ENCODE data around the gene ANKRD40. TPM values are rescaled to one million over a fixed set of nuclear protein-coding genes. Genes with fewer than 3 reads are reported as not detected.

ANKRD40 gene
- total RNA-seq, 1 experiment from 2014 or later: 72.0 TPM

GRCh38 chr17:50653738-50654137 lies 54.0 kb downstream of the ANKRD40 start:
- BruUV-seq (replicated peaks): no TSS peak
- no peak overlapping the region for H3K27ac ChIP-seq (ENCODE audit: low read depth, low read length)
- no peak overlapping the region for H3K9ac ChIP-seq (ENCODE audit: low read length)
- H3K4me1 ChIP-seq (ENCODE audit: control insufficient read depth in 1 of 2, insufficient read depth in 2 of 2, low read length in 2 of 2): peaks cover 14 to 37% of the 10 kb centered on the region in 2 experiments; a peak in 3 of 4 replicates
- intact Hi-C loops (cut with micrococcal nuclease): no loop called here
- ChIA-PET RAD21 (ENCODE audit: low non-redundant PET in 1 of 2, low total read pairs in 2 of 2, uncharacterized antibody in 2 of 2, unreplicated experiment in 2 of 2) (no interaction called here), POLR2A (interaction anchor here (0.7 to 4.6 kb wide), 6 partner anchors 8 to 213 kb away, joined by 3 to 40 read pairs (median 4); partner anchors contain the start of gene TOB1), CTCF (interaction anchor here (2.0 kb wide), 1 partner anchor 14 kb away, joined by 7 read pairs; no protein-coding TSS in a partner anchor)
- TF ChIP-seq, protein P1, sequence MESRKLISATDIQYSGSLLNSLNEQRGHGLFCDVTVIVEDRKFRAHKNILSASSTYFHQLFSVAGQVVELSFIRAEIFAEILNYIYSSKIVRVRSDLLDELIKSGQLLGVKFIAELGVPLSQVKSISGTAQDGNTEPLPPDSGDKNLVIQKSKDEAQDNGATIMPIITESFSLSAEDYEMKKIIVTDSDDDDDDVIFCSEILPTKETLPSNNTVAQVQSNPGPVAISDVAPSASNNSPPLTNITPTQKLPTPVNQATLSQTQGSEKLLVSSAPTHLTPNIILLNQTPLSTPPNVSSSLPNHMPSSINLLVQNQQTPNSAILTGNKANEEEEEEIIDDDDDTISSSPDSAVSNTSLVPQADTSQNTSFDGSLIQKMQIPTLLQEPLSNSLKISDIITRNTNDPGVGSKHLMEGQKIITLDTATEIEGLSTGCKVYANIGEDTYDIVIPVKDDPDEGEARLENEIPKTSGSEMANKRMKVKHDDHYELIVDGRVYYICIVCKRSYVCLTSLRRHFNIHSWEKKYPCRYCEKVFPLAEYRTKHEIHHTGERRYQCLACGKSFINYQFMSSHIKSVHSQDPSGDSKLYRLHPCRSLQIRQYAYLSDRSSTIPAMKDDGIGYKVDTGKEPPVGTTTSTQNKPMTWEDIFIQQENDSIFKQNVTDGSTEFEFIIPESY (IDR thresholded peaks at IDR 0.05; ENCODE audit: extremely low read depth, insufficient replicate concordance, low read length): no peak
- TF ChIP-seq POLR2A (IDR thresholded peaks at IDR 0.05; ENCODE audit: borderline replicate concordance, extremely low read depth, insufficient read depth, insufficient read length): no peak
- no peak for TF ChIP-seq ZNF274 (IDR thresholded peaks at IDR 0.05; ENCODE audit: low read depth, low read length)
- no peak for TF ChIP-seq POLR2AphosphoS5 (IDR thresholded peaks at IDR 0.05; ENCODE audit: low read depth, low read length)
- no peak for TF ChIP-seq TCF7L2 (IDR thresholded peaks at IDR 0.05; ENCODE audit: borderline replicate concordance, extremely low read depth, insufficient read depth, insufficient read length)
- no peak for TF ChIP-seq MAX (IDR thresholded peaks at IDR 0.05)
- no peak for TF ChIP-seq CEBPB (IDR thresholded peaks at IDR 0.05; ENCODE audit: low read depth)
- TF ChIP-seq SP1 (IDR thresholded peaks at IDR 0.05; ENCODE audit: low read depth): no peak
- no peak for TF ChIP-seq EZH2phosphoT487 (IDR thresholded peaks at IDR 0.05; ENCODE audit: borderline replicate concordance)
- TF ChIP-seq ZFX (IDR thresholded peaks at IDR 0.05): no peak
- TF ChIP-seq, protein P2, sequence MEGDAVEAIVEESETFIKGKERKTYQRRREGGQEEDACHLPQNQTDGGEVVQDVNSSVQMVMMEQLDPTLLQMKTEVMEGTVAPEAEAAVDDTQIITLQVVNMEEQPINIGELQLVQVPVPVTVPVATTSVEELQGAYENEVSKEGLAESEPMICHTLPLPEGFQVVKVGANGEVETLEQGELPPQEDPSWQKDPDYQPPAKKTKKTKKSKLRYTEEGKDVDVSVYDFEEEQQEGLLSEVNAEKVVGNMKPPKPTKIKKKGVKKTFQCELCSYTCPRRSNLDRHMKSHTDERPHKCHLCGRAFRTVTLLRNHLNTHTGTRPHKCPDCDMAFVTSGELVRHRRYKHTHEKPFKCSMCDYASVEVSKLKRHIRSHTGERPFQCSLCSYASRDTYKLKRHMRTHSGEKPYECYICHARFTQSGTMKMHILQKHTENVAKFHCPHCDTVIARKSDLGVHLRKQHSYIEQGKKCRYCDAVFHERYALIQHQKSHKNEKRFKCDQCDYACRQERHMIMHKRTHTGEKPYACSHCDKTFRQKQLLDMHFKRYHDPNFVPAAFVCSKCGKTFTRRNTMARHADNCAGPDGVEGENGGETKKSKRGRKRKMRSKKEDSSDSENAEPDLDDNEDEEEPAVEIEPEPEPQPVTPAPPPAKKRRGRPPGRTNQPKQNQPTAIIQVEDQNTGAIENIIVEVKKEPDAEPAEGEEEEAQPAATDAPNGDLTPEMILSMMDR (IDR thresholded peaks at IDR 0.05 in 2 of 3, conservative IDR thresholded peaks at IDR 0.05 in 1 of 3; ENCODE audit: borderline replicate concordance in 1 of 3, insufficient read depth in 1 of 3, low read depth in 2 of 3, low read length in 2 of 3): no peak
- no peak for TF ChIP-seq REST (IDR thresholded peaks at IDR 0.05; ENCODE audit: low read depth)
- TF ChIP-seq FOSL1 (IDR thresholded peaks at IDR 0.05; ENCODE audit: low read depth): no peak
- no peaks in the 10 kb centered on the region for H3K79me2 ChIP-seq (ENCODE audit: insufficient read depth, low read length)
- H2AFZ ChIP-seq (ENCODE audit: low read depth, low read length, poor library complexity, severe bottlenecking): no peak overlapping the region
- no peaks in the 10 kb centered on the region for H3K27me3 ChIP-seq (ENCODE audit: insufficient read depth, low read length)
- no peaks in the 10 kb centered on the region for H4K20me1 ChIP-seq (ENCODE audit: insufficient read depth)
- no peaks in the 10 kb centered on the region for H3K36me3 ChIP-seq (ENCODE audit: control insufficient read depth in 1 of 2, insufficient read depth in 2 of 2, low read length in 2 of 2)
- no peak for DNase-seq (ENCODE audit: low read depth, low spot score)
- H3K4me2 ChIP-seq (ENCODE audit: low read length): no peak overlapping the region
- no peaks in the 10 kb centered on the region for H3K9me3 ChIP-seq (ENCODE audit: control insufficient read depth in 1 of 2, insufficient read depth in 1 of 2, low read depth in 1 of 2, low read length in 2 of 2)
- ATAC-seq: no peak
- H3K4me3 ChIP-seq (replicated peaks in 1 of 2; ENCODE audit: low read depth in 1 of 2, low read length in 2 of 2): no peak overlapping the region
- no peaks in the 10 kb centered on the region for H3K9me2 ChIP-seq (ENCODE audit: insufficient read depth)
